GM12872 (cell line): ENCODE results near the gene SYP.

Source experiments
- TF ChIP-seq, protein P1 (sequence below): IDR thresholded peaks from 3 replicates; pipeline ENCODE4 v1.5.1; 2011; ENCODE audit warnings: low read depth, mild to moderate bottlenecking, low read length, moderate library complexity; ENCODE audit not compliant: insufficient read depth

Gene SYP

GRCh38 chrX:49220100-49220499 lies 20.1 kb upstream of the SYP start:
- TF ChIP-seq, protein P1, sequence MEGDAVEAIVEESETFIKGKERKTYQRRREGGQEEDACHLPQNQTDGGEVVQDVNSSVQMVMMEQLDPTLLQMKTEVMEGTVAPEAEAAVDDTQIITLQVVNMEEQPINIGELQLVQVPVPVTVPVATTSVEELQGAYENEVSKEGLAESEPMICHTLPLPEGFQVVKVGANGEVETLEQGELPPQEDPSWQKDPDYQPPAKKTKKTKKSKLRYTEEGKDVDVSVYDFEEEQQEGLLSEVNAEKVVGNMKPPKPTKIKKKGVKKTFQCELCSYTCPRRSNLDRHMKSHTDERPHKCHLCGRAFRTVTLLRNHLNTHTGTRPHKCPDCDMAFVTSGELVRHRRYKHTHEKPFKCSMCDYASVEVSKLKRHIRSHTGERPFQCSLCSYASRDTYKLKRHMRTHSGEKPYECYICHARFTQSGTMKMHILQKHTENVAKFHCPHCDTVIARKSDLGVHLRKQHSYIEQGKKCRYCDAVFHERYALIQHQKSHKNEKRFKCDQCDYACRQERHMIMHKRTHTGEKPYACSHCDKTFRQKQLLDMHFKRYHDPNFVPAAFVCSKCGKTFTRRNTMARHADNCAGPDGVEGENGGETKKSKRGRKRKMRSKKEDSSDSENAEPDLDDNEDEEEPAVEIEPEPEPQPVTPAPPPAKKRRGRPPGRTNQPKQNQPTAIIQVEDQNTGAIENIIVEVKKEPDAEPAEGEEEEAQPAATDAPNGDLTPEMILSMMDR, result no peak

DNA sequence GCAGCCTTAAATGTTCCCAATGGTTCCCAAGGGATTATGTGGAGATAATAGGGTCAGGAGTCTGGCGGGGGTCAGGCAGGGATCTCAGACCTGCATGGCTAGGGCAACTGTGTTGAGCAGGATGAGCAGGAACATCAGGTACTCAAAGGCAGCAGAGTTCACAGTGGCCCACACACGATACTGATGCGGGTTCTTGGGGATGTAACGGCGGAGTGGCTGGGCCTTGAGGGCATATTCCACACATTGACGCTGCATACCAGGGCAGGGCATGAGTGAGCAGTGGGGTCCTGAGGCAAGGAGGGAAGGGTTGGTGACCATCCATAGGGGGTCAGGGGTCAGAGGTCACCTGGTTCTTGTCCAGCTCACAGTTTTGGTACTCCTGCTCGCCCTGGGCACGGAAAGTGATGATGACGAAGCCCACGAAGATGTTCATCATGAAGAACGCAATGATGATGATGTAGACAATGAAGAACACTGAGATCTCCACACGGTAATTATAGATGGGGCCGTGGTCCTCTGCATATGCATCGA lies 15.1 kb upstream of the SYP start:
- TF ChIP-seq, protein P1, result no peak

DNA sequence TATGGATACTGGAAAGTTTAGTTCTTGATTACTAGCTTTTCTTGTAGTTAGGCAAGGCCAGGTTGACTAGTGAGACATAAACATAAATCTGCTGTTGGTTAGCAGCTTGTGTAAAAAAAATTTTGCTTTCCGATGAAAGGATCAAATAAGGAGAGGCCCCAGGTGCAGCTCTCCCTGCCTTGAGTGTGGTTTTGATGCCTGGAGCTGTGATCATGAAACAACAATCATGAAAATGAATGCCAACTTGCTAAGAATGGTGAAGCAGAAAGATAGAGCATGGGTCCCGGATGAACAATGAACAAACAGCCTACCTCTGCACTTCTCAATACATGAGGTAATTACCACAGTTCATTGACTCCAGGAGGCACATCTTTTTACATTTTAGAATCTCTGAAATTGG lies 14.4 kb upstream of the SYP start:
- TF ChIP-seq, protein P1, result no peak

DNA sequence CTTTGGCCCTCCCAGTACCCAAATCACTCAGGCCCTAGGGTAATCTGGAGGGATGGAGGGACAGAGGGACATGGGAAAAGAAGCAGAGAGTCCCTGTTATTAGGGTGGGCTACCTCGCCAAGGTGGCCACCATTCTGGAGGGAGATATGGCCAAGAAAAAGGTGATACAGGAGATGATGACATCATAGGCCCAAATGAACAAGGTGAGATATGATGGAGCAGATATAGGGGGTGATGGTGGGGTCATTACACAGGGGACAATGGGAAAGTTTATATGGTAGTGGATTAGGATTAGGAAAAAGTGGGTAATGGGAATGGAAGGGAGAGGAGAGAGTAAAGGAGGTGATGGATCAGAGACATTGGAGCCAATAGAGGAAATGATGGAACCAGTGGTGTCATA lies 12.9 kb upstream of the SYP start:
- TF ChIP-seq, protein P1, result no peak

- TF ChIP-seq, protein P1, result no peak
These were observed 12.2 kb upstream of the SYP start for GRCh38 chrX:49212209-49212608.

- TF ChIP-seq, protein P1, result no peak
These were observed 11.1 kb upstream of the SYP start for GRCh38 chrX:49211074-49211473.

DNA sequence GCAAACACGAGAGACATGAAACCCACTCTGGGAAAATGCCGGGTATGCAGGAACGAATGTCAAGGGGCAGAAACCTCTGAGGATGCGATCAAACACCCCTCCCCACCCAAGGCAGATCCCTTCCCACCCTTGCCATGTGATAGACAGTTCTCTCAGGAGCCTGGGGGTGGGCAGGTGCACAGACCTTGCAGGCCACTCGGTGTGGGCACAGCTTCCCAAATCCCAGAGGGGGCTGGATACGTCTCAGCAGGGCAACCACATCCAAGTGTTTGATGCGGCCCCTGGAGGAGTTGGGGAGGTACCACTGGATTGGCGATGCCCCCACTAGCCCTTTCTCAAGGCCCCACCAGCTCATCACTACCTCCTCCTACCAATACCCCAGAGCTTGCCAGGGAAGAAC lies 10.4 kb upstream of the SYP start:
- TF ChIP-seq, protein P1, result no peak
